Activated naive CD4-positive, alpha-beta T cell (primary cell): ENCODE measurements around the gene TEX50.
"Not testable (repeated sequence)": the region's sequence is repeated elsewhere in the genome, so short reads cannot be mapped to it uniquely, and the experiment has no call there.

Experiments used
- DNase-seq, 4 experiments: peaks; one replicate each; lab custom pipeline; 2025; lab: John Stamatoyannopoulos, UW

The TEX50 gene

GRCh38 chr1:173635116-173635515, at the start of gene TEX50:
Gene TEX50 (plus strand): TSS chr1:173635338. CDS start chr1:173635522, 184 bp downstream.
- DNase-seq: no peak

DNA sequence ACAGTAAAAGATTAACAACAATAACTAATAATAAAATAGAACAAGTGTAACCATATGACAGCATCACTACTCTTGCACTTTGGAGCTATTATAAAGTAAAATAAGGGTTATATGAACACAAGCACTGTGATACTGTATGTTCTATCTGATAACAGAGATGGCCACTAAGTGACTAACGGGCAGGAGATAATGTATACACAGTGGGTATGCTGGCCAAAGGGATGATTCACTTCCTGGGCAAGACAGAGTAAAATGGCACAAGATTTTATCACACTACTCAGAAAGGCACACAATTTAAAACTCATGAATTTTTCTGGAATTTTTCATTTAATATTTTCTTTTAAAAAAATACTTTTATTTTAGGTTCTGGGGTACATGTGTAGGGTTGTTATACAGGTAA, 44.6 kb upstream of the TEX50 start:
- no peak for DNase-seq

DNA sequence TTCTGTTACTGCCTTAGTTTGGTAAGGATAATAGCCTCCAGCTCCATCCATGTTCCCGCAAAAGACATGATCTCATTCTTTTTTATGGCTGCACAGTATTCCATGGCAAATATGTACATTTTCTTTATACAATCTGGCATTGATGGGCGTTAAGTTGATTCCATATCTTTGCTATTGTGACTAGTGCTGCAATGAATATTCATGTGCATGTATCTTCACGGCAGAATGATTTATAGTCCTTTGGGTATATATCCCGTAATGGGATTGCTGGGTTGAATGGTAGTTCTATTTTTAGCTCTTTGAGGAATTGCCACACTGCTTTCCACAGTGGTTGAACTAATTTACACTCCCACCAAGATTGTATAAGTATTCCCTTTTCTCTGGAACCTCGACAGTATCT, 44.0 kb upstream of the TEX50 start:
- DNase-seq: not testable (repeated sequence)

GRCh38 chr1:173596097-173596825, 38.9 kb upstream of the TEX50 start:
- no peak for DNase-seq

- no peak for DNase-seq
Observed at GRCh38 chr1:173601588-173601987, 33.5 kb upstream of the TEX50 start.

- no peak for DNase-seq
Observed at GRCh38 chr1:173603056-173603591, 32.0 kb upstream of the TEX50 start, which contains the start of gene SLC9C2. Gene SLC9C2 (minus strand): TSS chr1:173603072. CDS start chr1:173601776, 1,296 bp downstream.

DNA sequence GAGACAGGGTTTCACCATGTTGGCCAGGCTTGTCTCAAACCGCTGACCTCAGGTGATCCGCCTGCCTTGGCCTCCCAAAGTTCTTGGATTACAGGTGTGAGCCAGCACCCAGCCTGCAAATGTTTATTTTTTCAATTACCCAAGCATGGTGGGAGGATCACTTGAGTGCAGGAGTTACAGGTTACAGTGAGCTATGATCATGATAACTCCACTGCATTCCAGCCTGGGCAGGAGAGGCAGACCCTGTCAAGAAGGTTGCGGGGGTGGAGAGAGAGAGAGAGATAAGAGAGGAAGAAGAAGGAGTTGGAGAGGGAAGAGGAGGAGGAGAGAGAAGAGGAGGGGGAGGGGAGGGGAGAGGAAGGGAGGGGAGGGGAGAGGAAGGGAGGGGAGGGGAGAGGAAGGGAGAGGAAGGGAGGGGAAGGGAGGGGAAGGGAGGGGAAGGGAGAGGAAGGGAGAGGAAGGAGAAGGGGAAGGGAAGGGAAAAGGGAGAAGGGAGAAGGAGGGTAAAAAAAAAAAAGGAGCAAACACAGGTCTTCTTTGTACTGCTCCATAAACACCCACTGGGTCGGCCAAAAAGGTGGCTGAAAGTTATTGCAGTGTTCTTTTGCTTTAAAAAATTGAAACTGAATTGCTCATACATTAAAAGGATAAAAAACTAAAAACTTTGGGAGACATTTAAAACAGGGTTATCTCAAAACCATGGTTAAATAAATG, 26.5 kb upstream of the TEX50 start:
- DNase-seq: no peak

GRCh38 chr1:173613086-173613485, 22.1 kb upstream of the TEX50 start:
- DNase-seq: not testable (repeated sequence)

- no peak for DNase-seq
Observed at GRCh38 chr1:173616859-173617258, 18.3 kb upstream of the TEX50 start.

DNA sequence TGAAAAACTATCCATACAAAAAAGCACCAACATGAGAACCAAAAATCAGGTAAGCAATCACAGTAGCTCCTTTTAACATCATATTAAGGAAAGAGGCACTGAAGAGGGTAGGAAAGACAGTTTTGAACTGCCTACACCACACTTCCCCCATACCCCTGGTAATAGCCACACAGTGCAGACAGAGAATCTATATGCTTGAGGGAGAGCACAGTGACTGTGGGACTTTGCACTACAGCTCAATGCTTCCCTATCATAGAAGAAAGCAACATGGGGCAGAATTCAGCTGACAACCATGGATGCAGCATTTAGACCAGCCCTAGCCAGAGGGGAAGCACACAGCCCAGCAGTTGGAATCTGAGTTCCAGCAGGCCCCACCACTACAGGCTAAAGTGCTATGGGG, 7.9 kb upstream of the TEX50 start:
- DNase-seq: no peak

GRCh38 chr1:173628888-173629287, 6.2 kb upstream of the TEX50 start:
- no peak for DNase-seq

DNA sequence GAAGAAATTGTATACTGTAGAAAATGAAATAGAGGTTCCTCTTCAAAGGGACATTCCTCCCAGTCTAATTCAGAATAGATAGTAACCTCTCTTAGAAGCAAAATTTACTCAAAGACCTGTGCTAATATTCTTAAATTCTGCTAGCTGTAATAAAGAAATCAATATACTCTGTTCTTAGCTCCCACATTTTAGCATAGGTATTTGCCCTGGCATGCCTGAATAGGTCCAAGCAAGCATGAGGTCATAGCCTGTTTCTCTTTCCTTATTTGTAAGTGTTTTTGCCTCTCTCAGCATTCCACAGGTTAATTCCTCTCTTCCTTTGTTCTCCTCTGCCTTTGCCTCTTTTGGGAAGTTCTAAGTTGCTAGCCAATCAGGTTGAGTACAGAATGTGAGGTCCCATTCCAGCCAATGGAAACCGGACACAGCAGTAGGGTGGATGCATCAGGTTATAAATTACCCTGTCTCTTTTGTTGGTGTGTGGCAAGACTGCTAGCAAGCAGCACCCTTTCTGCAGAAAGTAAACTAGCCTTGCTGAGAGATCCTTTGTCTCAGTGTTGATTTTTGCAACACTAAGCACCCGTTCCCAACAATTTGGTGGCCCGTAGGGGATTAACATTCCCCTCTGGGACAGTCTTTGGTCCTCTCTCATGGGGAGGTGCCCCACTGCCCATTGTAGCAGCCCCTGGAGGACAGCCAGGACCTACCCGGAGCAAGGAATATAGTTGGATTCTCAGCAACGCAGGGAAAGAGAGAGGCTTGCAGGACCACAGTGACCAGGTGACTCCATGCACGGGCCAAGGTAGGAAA, 2.3 kb downstream of the TEX50 start:
- DNase-seq: not testable (repeated sequence)

DNA sequence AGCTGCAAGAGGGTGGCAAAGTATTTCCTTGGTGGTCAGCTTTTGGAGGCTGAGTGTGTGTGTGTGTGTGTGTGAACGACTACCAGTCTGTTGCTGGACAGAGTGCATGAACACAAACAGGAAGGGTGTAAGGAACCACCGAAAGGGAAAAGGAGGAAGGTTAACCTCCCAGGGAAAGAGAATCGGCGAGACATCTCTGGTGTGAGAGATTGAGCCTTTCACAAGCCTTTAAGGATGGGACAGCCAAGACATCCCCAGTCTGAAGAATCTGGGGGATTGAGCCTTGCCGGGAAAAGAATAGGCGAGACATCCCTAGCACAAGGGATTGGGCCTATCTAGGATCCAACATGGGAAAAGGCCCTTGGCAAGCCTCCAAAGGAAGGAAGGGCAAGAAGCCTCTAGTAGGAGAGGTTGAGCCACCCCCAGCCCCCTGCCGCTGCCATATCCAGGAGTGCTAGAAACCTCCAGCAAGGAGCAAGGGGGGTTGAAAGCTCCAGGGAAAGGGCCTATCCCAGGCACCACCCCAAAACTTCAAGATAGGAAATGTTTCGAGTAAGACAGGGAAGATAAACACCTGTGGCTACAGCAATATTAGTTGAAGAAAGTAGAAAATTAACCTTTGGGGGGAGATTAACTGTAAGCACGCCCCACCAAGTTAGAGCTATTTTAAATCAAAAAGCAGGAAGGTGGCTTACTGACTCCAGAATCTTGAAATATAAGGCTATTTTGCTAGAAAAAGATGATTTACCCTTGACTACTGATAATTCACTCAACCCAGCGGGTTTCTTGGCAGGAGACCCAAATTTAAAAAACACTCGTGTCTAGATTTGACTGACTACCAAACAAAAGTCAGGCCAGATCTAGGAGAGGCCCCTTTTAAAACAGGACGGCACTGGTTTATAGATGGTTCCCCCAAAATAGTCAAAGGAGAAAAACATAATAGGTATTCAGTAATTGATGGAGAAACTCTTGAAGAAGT, 3.2 kb downstream of the TEX50 start:
- no peak for DNase-seq

GRCh38 chr1:173639102-173639501, 4.0 kb downstream of the TEX50 start:
- DNase-seq: no peak

DNA sequence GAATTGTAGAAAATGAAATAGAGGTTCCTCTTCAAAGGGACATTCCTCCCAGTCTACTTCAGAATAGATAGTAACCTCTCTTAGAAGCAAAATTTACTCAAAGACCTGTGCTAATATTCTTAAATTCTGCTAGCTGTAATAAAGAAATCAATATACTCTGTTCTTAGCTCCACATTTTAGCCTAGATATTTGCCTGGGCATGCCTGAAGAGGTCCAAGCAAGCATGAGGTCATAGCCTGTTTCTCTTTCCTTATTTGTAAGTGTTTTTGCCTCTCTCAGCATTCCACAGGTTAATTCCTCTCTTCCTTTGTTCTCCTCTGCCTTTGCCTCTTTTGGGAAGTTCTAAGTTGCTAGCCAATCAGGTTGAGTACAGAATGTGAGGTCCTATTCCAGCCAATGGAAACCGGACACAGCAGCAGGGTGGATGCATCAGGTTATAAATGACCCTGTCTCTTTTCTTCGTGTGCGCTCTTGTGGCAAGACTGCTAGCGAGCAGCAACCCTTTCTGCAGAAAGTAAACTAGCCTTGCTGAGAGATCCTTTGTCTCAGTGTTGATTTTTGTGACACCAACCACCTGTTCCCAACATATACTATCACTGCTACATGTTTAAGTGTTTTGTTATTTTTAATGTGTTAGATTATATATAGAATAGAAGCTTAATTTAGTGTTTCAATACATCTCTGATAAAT, 7.5 kb downstream of the TEX50 start:
- DNase-seq: not testable (repeated sequence)

DNA sequence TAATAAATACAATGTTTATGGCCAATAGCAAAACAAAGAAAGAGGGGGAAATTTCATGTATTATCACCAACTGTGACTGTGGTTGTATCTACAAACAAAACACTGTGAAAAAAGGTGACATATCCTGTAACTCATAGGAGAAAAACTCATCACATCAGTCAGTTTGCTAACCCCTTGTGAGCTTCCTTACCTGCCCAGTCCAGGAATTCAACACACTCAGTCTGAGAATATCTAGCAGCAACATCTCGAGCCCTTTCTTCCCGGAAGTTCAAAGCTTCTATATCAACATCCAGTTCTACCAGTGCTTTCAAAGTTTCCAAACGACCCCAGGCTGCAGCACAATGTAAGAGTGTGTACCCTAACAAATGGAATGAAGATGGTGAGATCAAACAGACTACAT, 11.5 kb downstream of the TEX50 start:
- no peak for DNase-seq

DNA sequence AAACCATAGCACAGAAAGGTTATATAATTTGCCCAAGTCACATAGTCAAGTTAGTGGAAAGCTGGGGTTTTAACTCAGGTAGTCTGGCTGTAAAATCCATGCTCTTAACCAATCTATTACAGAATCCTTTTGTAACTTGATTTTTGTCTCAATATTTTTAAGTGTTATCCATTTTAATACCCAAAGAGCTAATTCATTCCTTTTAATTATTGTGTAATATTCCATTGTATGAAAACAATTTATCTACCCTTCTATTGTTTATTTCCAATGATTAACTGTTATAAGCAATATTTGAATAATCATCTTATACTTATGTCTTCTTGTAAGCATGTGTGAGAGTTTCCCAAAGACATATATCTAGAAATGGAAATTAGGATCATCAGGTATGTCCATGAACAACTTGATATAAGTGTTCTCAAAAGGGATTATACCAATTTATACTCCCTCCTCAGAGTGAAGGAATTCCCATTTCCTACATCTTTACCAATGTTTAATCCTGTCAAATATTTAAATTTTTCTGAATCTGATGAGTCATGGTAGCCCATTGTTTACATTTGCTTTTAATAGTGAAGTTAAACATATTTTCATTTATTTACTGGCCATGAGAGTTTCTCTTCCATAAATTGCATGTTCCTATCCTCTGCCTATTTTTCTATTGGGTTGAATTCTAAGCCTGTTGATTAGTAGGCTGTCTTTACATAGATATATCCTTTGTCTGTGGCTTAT, 13.9 kb downstream of the TEX50 start:
- DNase-seq: no peak

GRCh38 chr1:173660306-173660705, 25.2 kb downstream of the TEX50 start:
- no peak for DNase-seq

- no peak for DNase-seq
Observed at GRCh38 chr1:173661271-173661670, 26.1 kb downstream of the TEX50 start.

- DNase-seq: no peak
Observed at GRCh38 chr1:173661763-173662162, 26.6 kb downstream of the TEX50 start.
